Lung (tissue), 12 donors: ENCODE data around the gene FRG2C. TPM values are rescaled to one million over a fixed set of nuclear protein-coding genes. Genes with fewer than 3 reads are reported as not detected.
"Not testable (repeated sequence)": the region's sequence is repeated elsewhere in the genome, so short reads cannot be mapped to it uniquely, and the experiment has no call there.

Experiments used
- ATAC-seq: fragments of 200-7000 bp; cut with Tn5 transposase; one replicate; pipeline ENCODE4 v1.9.1; 2020; ENCODE audit warnings: moderate number of reproducible peaks; ENCODE audit not compliant: insufficient read depth, low FRiP score
- DNase-seq, 3 donors: peaks; one replicate each; pipeline ENCODE4 v3.0.0-alpha.2; 2013 to 2017
- H3K27ac ChIP-seq, 2 donors: one replicate each; pipeline ENCODE4 v1.5.1; 2013; ENCODE audit warnings: mild to moderate bottlenecking in 2 of 2, moderate library complexity in 2 of 2, control low read depth in 1 of 2, inconsistent platforms in 1 of 2, low read depth in 1 of 2, low read length in 1 of 2
- H3K27me3 ChIP-seq, 3 donors: one replicate each; pipeline ENCODE4 v1.5.1; 2013; ENCODE audit warnings: low read length in 2 of 3; ENCODE audit not compliant: control insufficient read depth in 3 of 3, insufficient read depth in 3 of 3
- H3K36me3 ChIP-seq, 4 donors: one replicate each; pipeline ENCODE4 v1.5.1; 2013; ENCODE audit warnings: low read length in 4 of 4, mild to moderate bottlenecking in 1 of 4, moderate library complexity in 1 of 4; ENCODE audit not compliant: control insufficient read depth in 4 of 4, insufficient read depth in 4 of 4
- H3K4me1 ChIP-seq, 5 donors: one replicate each; pipeline ENCODE4 v1.5.1; 2013; ENCODE audit warnings: low read length in 5 of 5, mild to moderate bottlenecking in 2 of 5, moderate library complexity in 1 of 5; ENCODE audit not compliant: control insufficient read depth in 5 of 5, insufficient read depth in 5 of 5
- H3K4me3 ChIP-seq: one replicate; pipeline ENCODE4 v1.5.1; 2013; ENCODE audit warnings: mild to moderate bottlenecking, control low read depth, moderate library complexity
- H3K9ac ChIP-seq, 2 donors: one replicate each; pipeline ENCODE4 v1.5.1; 2013; ENCODE audit warnings: low read length in 2 of 2, control low read depth in 1 of 2; ENCODE audit not compliant: insufficient read depth in 1 of 2
- H3K9me3 ChIP-seq, 4 donors: one replicate each; pipeline ENCODE4 v1.5.1; 2013; ENCODE audit warnings: low read length in 3 of 4, mild to moderate bottlenecking in 1 of 4, moderate library complexity in 1 of 4; ENCODE audit not compliant: control insufficient read depth in 4 of 4, insufficient read depth in 3 of 4
- CTCF ChIP-seq: IDR thresholded peaks from 2 replicates; pipeline ENCODE4 v1.5.1; 2012; ENCODE audit warnings: mild to moderate bottlenecking; ENCODE audit errors: control extremely low read depth, extremely low read depth
- WGBS, 2 donors: extraction: QIAGEN DNeasy Blood & Tissue Kit; methylation state at CpG; one replicate each; pipeline ENCODE4 v1.1.7; 2013; 5-methylcytosine and 5-hydroxymethylcytosine counted together
- polyA plus RNA-seq, 2 donors: library from polyadenylated mRNA; stranded (reverse); fragments of 200-250 nt; gene quantifications; one replicate each; pipeline ENCODE4 v1.2.1, GENCODE V29; 2013
- total RNA-seq, 2 donors: library from RNA; depleted of rRNA in 1 of 2; stranded (reverse); fragments of >200 nt in 1 of 2; gene quantifications; one replicate each; pipeline ENCODE4 v1.2.1, GENCODE V29; 2014 to 2021
- donor health status: control.
- donor health status: control.
- donor health status: Bipolar disorder and iron deficiency.
- donor health status: healthy.
- donor health status: DM: yes; HTN: yes; CAD: no.

Gene FRG2C
- total and polyA plus RNA-seq, 4 donors: not detected

DNA sequence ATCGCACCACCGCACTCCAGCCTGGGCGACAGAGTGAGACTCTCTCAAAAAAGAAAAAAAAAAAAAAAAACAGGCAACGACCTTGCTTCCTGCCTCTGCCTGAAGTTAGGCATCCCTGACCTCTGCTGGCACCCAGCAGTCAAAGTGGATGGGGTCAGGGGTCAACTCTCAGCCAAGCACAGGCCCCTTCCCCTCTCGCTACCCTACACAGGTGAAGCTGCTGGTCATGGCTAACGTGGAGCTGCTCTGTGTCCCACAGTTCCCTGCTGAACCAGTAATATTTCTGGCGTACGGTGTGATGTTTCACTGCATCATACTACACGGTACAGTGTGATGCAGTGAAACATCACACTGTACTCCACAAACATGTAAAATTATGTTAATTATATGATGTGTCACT is 13.9 kb upstream of the FRG2C start:
- no peak overlapping the region for H3K27ac ChIP-seq
- 81 to 83% methylated on average over 9 of the region's 9 CpGs for WGBS, 2 donors
- no peaks in the 10 kb centered on the region for H3K4me1 ChIP-seq
- DNase-seq (no peak), ATAC-seq (no peak)
- no peak for TF ChIP-seq CTCF
- H3K9me3 ChIP-seq: no peaks in the 10 kb centered on the region
- H3K4me3 ChIP-seq: no peak overlapping the region
- no peak overlapping the region for H3K9ac ChIP-seq
- H3K36me3 ChIP-seq: no peaks in the 10 kb centered on the region
- H3K27me3 ChIP-seq: peaks cover 0 to 18% (median 16%) of the 10 kb centered on the region in 3 donors

GRCh38 chr3:75655101-75655904 is 8.8 kb upstream of the FRG2C start:
- H3K4me1 ChIP-seq, H3K4me3 ChIP-seq, H3K9me3 ChIP-seq, ATAC-seq, H3K27ac ChIP-seq, H3K9ac ChIP-seq, H3K36me3 ChIP-seq: not testable (repeated sequence)
- peak in 1 of 3 donors; percentile 6 for DNase-seq
- peaks cover 0 to 40% (median 38%) of the 10 kb centered on the region in 3 donors for H3K27me3 ChIP-seq
- 36 to 37% methylated on average over 49 to 50 of the region's 50 CpGs for WGBS, 2 donors

GRCh38 chr3:75655956-75656355 is 8.2 kb upstream of the FRG2C start:
- H3K9ac ChIP-seq, H3K36me3 ChIP-seq, H3K27ac ChIP-seq, H3K4me3 ChIP-seq, H3K9me3 ChIP-seq, ATAC-seq, H3K4me1 ChIP-seq: not testable (repeated sequence)
- H3K27me3 ChIP-seq: peaks cover 0 to 44% (median 42%) of the 10 kb centered on the region in 3 donors
- WGBS, 2 donors: 50 to 53% methylated on average over 7 of the region's 7 CpGs
- peak in 1 of 3 donors; percentile 9 for DNase-seq

GRCh38 chr3:75658411-75659107 is 5.6 kb upstream of the FRG2C start:
- H3K27ac ChIP-seq, H3K9me3 ChIP-seq, H3K36me3 ChIP-seq, H3K4me1 ChIP-seq, H3K4me3 ChIP-seq, H3K9ac ChIP-seq, ATAC-seq: not testable (repeated sequence)
- DNase-seq: peak; percentile 35 to 47 (median 47)
- WGBS, 2 donors: 0 to 3% methylated on average over 39 to 42 of the region's 42 CpGs
- peaks cover 0 to 52% (median 48%) of the 10 kb centered on the region in 3 donors for H3K27me3 ChIP-seq

GRCh38 chr3:75659108-75659433 is 5.1 kb upstream of the FRG2C start:
- H3K4me3 ChIP-seq, DNase-seq, H3K36me3 ChIP-seq, H3K27ac ChIP-seq, H3K4me1 ChIP-seq, ATAC-seq, H3K9ac ChIP-seq, H3K9me3 ChIP-seq: not testable (repeated sequence)
- H3K27me3 ChIP-seq: peaks cover 0 to 53% (median 50%) of the 10 kb centered on the region in 3 donors

GRCh38 chr3:75665626-75666025 is 1.5 kb downstream of the FRG2C start:
- not testable (repeated sequence) for H3K9ac ChIP-seq, DNase-seq, H3K27ac ChIP-seq, H3K4me3 ChIP-seq, H3K36me3 ChIP-seq, ATAC-seq, H3K4me1 ChIP-seq
- Histone ChIP-seq H3K9me3 (peaks cover 0 to 35% (median 0%) of the 10 kb centered on the region in 4 donors), H3K27me3 (peaks cover 0 to 66% (median 43%) of the 10 kb centered on the region in 3 donors)
- WGBS, 2 donors: 77 to 78% methylated on average over 9 of the region's 9 CpGs

GRCh38 chr3:75667757-75668701 is 3.9 kb downstream of the FRG2C start:
- H3K27me3 ChIP-seq: peaks cover 0 to 78% (median 44%) of the 10 kb centered on the region in 3 donors
- H3K27ac ChIP-seq, H3K9ac ChIP-seq, ATAC-seq, H3K36me3 ChIP-seq, H3K4me3 ChIP-seq: not testable (repeated sequence)
- DNase-seq: peak; percentile 19 to 36 (median 31)
- H3K4me1 ChIP-seq: peaks cover 0 to 18% (median 0%) of the 10 kb centered on the region in 5 donors
- WGBS, 2 donors: 23 to 33% methylated on average over 46 of the region's 46 CpGs
- H3K9me3 ChIP-seq: peaks cover 0 to 50% (median 0%) of the 10 kb centered on the region in 4 donors
